Measurements from ENCODE around the gene ITCH.

- TF ChIP-seq CTCF (IDR thresholded peaks at IDR 0.05; ENCODE audit: insufficient read depth, low read length, poor library complexity, severe bottlenecking) (no peak), EZH2phosphoT487 (conservative IDR thresholded peaks at IDR 0.05; ENCODE audit: low read length) (no peak)
Measured at GRCh38 chr20:34472246-34472925, 109.3 kb downstream of the ITCH start.
